HG03469 (cell line): Measurements from ENCODE around the gene TSSC4.

Source experiments
- ATAC-seq: cut with Tn5 transposase; IDR thresholded peaks from one replicate; pipeline ENCODE4 v1.9.1; 2021; ENCODE audit warnings: mild to moderate bottlenecking, moderate library complexity, moderate number of reproducible peaks; ENCODE audit not compliant: unreplicated experiment

TSSC4 gene

DNA sequence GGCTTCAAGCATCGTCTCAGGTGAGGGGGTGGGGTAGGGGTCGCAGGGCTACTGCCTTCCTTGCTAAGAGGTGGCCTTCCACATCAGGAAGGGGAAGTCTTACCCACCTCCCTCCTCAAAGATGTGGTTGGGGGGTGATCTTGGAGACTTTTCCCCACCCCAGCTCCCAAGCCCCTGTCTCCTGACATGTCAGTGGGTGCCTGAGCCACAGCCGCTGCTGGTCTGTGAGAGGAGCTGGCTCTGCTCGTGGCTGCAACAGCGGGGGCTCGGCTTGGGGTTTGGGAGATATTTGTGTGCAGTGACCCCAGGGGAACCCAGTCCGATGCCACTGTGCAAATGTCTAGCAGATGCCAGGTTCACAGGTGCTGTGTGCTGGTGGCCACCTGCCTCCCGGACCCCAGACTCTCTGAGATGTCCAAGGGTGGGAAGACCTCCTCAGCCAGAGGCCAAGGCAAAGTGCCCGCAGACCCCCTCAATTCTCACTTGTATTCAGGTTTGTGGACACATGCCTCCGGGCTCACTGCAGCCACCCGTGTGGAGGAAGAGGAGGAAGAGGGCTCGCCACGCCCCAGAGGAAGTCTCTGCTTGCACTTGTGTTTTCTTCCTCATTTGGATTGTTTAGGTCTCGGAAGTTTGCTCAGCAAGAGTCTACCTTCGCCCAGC lies 46.2 kb downstream of the TSSC4 start:
- no peak for ATAC-seq

DNA sequence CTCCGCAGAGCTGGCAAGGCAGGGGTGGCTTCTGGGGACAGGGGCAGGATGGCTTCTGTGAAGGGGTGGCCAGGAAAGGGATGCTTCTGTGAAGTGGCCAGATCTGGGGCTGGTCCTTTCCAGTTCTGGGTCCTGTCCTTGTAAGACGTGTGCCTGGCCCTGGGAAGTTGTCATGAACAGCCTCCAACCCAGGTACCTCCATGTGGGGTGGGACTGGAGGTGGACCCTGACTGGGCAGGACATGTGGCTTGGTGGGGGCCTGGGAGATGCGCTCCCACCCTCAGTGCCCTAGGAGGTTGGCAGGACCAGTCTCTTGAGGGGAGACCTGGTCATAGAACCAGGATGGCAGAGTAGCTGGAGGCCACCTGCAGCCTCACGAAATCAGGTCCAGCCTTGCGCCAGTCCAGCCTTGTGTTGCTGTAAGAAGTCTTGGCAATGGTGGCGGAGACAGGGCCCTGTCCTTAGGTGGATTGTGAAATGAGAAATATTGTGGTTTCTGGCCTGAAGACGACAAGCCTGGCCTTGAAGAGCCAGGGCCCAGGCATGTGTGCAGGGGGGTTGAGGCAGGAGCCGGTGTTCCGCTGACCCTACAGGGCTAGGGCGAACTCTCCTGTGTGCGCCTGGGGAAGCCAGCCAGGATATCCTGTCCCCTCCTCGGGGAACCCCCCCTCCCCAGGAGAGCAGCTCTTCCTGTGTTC lies 46.9 kb downstream of the TSSC4 start:
- no peak for ATAC-seq

DNA sequence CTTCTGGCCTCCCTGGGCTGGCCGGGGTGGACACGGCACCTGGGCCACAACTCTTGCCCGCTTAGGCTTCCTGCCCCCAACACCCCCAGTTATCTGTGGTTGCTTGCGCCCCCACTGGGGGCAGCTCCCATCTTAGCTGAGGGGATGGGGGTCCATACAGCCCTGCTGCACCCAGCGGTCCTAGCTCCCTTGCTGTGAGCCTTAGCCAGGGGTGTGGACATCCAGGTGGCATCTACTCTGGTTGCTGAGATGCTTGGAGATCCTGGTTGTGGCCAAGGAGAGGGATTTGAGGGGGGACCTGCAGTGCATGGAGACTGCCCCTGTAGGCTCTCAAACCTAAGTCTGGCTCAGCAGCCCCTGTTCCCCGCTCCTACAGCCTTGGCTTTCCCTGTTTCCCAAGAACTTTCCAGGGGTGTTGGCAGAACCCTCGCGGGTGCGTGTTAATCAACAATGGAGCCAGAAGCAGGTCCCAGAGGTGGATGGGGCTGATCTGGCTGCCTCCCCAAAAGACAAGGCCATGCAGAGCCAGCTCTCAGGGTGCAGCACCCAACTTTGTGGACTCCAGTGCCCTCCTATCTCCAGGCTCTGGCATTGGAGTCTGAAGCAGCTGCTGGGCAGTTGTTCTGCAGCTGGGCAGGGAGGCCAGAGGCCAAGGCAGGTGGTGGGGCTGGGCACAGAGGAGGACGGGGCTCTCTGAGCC lies 47.6 kb downstream of the TSSC4 start:
- ATAC-seq, result no peak

DNA sequence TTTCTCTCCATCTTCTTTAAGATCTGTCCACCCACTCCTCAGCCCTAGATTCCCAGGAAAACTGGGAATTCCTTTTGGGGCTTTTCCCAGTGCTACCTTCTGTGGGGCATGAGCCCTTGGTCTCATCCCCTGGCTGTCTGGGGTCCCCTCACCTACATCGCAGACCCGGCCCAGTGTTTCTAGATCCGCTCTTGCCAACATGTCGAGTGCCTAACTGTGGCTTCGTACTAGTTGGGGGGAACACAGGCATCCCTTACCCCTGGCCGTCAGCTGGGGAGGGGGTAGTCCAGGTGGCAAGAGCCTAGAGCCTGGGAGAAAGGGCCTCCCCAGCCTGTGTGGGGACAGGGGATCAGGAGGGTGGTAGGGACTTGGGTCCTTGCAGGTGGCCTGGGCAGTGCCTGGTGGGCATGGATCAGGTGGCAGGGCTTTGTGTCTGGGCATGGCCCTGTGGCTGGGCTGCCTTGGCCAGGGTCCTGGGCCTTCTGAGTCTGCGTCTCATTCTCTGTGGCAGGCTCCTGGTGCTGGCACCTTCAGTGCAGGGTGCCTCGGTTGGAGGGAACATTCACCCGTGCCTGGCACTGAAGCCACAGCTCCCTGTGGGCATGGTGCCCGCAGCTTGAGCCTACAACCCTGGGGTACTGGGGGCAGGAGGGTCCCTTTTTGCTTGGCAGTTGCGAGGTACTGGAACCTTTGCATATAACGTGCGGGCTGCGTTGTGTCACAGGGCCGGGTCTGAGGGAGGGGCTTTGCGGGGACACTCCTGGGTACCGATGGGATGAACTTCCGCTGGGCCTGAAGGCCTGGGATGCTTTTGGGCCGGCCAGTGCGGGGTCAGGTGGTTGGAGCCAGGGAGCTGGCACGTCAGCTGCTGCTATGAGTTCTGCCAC lies 48.4 kb downstream of the TSSC4 start:
- no peak for ATAC-seq

DNA sequence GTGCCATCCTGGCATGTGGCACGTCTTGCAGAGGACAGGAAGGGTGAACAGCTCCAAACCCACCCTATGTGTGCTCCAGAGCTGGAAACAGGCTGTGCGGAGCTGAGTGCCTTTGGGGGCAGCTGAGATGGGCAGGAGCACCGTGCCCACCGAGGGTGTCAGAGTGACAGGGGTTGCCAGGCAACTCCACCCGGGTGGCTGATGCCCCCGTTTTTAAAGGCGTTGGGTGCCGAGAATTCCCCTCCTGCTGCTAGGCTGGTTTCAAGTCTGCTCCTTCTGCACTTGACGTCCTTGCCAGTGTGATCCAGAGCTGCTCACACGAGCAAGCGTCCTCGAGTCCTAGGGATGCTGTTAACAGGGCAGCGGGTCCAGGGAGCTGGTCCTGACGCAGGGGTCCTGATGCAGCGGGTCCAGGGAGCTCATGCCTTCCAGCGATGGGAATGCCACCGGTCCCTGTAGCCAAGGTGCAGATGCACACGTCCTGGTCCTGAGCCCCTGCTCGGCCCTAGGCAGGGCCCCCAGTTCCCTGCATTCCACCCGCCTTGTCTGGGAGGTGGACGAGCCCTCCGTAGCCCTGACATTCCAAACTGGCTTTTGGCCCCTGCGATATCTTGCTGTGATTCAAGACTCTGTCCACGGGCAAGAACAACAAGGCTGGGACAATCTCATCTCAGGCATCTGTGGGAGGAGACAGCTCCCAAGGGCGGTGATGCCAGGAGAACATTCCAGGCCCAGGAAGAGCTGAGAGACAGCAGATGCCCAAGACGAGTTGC lies 49.2 kb downstream of the TSSC4 start:
- ATAC-seq, result no peak

DNA sequence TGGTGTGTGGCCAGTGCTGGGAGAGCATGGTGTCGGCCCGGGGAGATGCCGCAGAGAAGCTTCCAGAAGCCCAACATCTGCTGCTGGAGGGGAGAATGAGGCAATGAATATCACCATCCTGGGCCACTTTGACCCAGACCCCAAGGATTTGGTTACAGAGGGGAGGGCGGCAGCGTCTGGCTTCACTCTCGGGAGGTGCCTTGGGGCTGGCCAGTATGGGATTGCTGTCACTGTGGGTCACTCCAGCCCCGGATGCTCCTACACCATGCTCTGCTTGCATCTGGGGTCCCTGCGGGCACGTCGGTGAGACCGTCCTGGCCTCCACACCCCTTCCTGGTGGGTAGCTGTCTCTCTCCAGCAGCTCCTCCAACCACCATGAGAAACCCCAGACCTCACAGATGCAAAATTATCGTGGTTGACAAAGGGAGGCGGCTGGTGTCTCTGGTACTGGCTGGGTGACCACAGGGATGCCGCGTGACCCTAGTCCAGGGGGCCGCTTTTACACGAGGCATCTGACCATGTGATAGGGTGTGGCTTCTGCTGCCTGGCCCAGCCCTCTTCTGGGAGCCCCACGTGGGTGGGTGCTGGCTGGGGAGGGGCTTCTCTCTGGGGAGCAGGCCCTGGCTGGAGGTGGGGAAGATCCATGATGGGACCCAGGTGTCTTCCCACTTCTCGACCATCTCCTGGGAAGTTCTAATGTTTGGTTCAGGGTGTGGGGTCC lies 49.9 kb downstream of the TSSC4 start:
- ATAC-seq, result no peak

DNA sequence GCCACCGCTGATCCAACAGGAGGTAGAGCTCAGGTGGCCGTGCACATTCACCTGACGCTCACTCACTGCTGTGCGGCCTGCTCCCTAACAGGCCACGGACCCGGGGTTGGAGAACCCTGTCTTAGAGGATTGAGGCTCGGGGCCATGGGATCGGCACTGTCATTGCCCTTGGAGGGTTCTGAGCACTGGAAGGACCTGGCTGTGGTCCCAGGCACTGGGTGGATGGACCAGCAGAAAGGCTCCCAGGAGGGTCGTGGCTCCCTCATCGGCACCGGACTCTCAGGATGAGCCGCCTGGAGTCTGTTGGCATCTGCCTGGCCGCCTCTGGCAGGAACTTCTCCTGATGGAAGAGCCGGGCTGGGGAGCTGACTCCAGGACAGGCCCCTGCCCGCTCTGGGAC lies 50.8 kb downstream of the TSSC4 start:
- ATAC-seq, result no peak

DNA sequence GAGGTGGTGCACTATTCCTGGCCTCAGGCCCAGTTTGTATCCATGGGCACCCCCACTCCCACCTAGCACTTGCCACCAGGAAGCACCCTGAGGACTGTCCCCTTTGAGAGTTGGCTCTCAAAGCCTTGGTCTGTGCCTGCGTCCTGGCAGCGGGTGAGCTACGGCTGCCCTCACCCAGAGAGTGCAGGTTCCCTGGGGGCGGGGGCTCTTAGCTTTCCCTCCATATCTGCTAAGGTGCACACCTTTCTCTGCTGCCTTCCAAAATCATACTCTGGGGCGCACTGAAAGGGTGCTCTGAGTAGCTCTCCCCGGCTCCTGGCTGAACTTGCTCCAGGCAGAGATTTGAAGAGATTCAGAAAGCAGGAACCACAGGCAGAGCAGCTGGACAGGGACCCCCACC lies 51.4 kb downstream of the TSSC4 start:
- no peak for ATAC-seq

DNA sequence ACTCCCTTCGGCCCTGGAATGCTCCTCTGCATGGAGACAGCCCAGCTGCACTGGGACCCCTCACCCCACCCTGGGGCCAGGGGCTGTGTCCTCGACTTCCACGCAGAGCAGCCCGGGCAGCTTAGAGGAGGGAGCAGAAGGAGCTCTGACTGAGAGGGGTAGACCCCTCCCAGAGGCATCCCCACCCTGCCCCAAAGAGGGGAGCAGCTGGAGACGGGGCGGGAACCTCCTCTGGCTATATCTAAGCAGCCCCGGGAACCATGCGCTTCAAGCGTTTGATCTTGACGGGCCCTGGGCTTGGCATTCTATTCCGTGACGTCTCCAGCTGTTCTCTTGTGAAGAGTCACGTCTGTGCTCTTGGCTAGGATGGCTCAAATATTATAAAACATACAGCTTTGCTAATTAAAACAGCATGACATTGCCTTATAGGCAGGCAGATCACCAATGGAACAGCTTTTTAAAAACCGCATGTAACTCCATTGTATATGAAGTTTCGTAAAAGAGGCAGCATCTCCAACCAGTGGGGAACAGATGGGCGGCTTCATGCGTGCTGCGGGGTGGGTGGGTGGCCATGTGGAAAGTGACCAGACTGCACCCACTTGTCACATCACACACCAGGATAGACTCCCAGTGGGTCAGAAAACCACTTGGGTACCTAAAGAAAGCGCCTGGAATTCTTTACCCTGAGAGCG lies 51.9 kb downstream of the TSSC4 start:
- ATAC-seq, result no peak

DNA sequence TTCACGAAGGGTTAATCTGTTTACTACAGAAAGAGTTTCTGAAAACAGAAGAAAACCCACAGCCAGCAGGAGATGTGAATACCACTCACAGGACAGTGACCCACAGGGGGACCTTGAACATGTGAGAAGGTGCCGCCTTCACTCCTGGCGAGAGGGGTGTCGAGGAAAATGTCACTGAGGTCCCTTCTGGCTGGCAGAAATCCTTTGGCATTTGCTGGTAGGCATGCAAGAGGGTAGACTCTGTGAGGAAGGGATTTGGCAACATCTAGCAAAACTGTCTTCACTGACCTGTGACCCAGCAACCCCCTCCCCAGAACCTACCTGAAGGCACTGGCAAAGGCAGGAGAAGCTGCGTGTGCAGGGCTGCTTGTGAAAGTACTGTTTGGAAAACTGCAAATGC lies 52.9 kb downstream of the TSSC4 start:
- ATAC-seq, result no peak
